ENCODE results near the gene MBP. TPM values are rescaled to one million over a fixed set of nuclear protein-coding genes. Genes with fewer than 3 reads are reported as not detected.

MBP gene
- total RNA-seq, 1 donor: 25.8 TPM

DNA sequence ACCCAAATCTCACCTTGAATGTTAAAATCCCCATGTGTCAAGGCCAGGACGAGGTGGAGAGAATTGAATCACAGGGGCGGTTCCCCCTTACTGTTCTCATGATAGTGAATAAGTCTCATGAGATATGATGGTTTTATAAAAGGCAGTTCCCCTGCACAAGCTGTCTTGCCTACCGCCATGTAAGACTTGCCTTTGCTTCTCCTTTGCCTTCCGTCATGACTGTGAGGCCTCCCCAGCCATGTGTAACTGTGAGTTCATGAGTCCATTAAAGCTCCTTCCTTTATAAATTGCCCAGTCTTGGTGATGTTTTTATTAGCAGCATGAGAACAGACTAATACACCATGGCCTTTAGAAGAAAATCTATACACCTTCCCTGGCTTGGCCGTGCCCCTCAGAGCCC, 7.4 kb upstream of the MBP start:
- no peak overlapping the region for H3K4me3 ChIP-seq (ENCODE audit: low read depth, low read length)
- TF ChIP-seq, protein P1, sequence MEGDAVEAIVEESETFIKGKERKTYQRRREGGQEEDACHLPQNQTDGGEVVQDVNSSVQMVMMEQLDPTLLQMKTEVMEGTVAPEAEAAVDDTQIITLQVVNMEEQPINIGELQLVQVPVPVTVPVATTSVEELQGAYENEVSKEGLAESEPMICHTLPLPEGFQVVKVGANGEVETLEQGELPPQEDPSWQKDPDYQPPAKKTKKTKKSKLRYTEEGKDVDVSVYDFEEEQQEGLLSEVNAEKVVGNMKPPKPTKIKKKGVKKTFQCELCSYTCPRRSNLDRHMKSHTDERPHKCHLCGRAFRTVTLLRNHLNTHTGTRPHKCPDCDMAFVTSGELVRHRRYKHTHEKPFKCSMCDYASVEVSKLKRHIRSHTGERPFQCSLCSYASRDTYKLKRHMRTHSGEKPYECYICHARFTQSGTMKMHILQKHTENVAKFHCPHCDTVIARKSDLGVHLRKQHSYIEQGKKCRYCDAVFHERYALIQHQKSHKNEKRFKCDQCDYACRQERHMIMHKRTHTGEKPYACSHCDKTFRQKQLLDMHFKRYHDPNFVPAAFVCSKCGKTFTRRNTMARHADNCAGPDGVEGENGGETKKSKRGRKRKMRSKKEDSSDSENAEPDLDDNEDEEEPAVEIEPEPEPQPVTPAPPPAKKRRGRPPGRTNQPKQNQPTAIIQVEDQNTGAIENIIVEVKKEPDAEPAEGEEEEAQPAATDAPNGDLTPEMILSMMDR (IDR thresholded peaks at IDR 0.05; ENCODE audit: insufficient read depth, low read length): no peak
- no peak for DNase-seq (ENCODE audit: low read depth)

DNA sequence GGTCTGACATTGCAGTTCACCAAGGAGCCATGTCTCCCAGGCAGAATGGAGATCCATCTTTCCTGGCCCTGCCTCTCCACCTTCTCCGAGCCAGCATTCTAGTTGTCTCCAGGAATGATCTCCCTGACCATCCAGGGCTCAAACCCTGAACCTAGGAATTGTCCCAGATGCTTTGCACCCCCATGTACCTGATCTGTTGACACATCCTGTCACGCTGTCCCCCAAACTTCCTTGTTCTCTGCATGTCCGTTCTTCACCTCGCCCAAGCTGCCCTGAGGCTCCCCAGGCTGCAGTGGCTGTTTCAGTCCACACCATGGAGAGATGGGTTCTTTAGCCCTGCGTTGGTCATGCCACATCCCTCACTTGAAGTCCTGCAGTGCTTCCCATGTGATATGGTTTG, 7.0 kb upstream of the MBP start:
- no peak overlapping the region for H3K4me3 ChIP-seq (ENCODE audit: low read depth, low read length)
- no peak for DNase-seq (ENCODE audit: low read depth)
- TF ChIP-seq, protein P1 (IDR thresholded peaks at IDR 0.05; ENCODE audit: insufficient read depth, low read length): no peak

DNA sequence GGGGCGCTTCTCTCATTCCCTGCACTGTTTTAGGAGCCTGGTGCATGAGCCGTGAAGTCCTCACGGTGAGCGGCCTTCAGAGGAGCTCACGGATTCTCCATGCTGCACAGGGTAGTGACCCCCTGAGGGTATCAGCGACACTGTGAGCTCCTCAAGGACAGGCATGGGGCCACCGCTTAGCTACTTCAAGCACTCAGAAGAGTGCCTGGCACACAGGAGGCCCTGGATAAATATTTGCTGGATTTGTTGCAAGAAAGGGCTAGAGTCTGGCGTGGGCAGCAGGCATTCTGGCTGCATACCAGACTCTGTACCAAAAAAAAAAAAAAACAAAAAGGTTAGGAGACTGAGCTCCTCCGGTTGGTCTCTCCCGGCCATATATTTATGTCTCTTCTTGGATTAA, 5.7 kb upstream of the MBP start:
- TF ChIP-seq, protein P1 (IDR thresholded peaks at IDR 0.05; ENCODE audit: insufficient read depth, low read length): no peak
- no peak overlapping the region for H3K4me3 ChIP-seq (ENCODE audit: low read depth, low read length)
- no peak for DNase-seq (ENCODE audit: low read depth)

GRCh38 chr18:77137851-77138250, 5.3 kb upstream of the MBP start:
- DNase-seq (ENCODE audit: low read depth): no peak
- H3K4me3 ChIP-seq (ENCODE audit: low read depth, low read length): no peak overlapping the region
- TF ChIP-seq, protein P1 (IDR thresholded peaks at IDR 0.05; ENCODE audit: insufficient read depth, low read length): no peak

DNA sequence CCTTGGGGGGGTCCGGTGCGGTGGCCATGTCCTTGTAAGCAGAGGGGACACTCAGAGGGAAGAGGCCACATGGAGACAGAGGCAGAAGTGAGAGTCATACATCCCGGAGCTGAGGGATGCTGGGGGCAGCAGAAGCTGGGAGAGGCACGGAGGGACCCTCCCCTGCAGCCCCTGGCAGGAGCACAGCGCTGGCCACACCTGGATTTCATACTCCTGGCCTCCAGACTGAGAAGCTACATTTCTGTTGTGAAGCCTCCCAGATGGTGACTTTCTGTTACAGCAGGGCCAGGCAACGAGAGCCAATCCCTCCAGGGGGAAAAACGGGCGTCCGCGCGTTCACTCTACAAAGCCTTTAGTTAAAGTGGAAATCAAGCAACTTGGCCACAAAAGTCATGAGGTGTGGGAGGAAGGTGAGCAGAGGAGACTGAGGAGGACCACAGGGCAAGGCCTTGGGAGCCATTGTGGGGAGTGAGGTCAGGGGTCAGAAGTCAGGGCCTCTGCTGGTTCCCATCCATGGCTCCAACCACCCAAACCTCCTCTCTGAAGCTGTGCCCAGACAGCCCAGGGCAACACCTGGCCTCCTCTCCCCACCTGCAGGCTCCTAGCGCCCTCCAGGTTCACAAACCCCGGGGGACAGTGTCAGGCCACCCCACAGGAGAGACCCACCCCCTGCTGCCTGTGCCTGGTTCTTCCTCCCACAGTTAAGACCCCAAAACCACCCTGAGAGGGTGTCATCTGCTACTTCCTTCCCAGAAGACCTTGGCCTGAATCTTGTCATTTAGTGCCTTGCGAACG, 4.5 kb upstream of the MBP start:
- TF ChIP-seq, protein P1 (IDR thresholded peaks at IDR 0.05; ENCODE audit: insufficient read depth, low read length): no peak
- no peak overlapping the region for H3K4me3 ChIP-seq (ENCODE audit: low read depth, low read length)

GRCh38 chr18:77136076-77136718, 3.6 kb upstream of the MBP start:
- TF ChIP-seq, protein P1 (IDR thresholded peaks at IDR 0.05; ENCODE audit: insufficient read depth, low read length): no peak
- H3K4me3 ChIP-seq (ENCODE audit: low read depth, low read length): no peak overlapping the region
- no peak for DNase-seq (ENCODE audit: low read depth)

More for the DNA sequence above, 4.5 kb upstream of the MBP start:
- DNase-seq (ENCODE audit: low read depth): no peak

Measured in fibroblast of the aortic adventitia (primary cell).